GM23248 (cell line): ENCODE measurements around the gene MTCH1. TPM values are rescaled to one million over a fixed set of nuclear protein-coding genes. Genes with fewer than 3 reads are reported as not detected.
A peak's percentile ranks its signal among the peaks of the same experiment; 100 is the strongest.

ENCODE experiments used
- DNase-seq: peaks from one replicate; pipeline ENCODE4 v3.0.0-alpha.2; 2015
- H2AFZ ChIP-seq: fragments of 200-600 bp; sonication (generic); 2 replicates; pipeline ENCODE4 v1.6.1; 2016; ENCODE audit warnings: antibody characterized with exemption
- H3F3A ChIP-seq: fragments of 200-600 bp; sonication (generic); 2 replicates; pipeline ENCODE4 v1.6.1; 2016; ENCODE audit warnings: mild to moderate bottlenecking, antibody characterized with exemption, mixed run types; ENCODE audit not compliant: insufficient read depth
- H3K27ac ChIP-seq: fragments of 200-600 bp; sonication (generic); 2 replicates; pipeline ENCODE4 v1.5.1; 2016; ENCODE audit warnings: mild to moderate bottlenecking
- H3K27me3 ChIP-seq: fragments of 200-600 bp; sonication (generic); replicated peaks from 2 replicates; pipeline ENCODE4 v1.6.1; 2016; ENCODE audit warnings: mild to moderate bottlenecking; ENCODE audit not compliant: insufficient read depth
- H3K36me3 ChIP-seq: fragments of 200-600 bp; sonication (generic); 2 replicates; pipeline ENCODE4 v1.6.1; 2016; ENCODE audit warnings: low read depth, mild to moderate bottlenecking
- H3K4me1 ChIP-seq: fragments of 200-600 bp; sonication (generic); 2 replicates; pipeline ENCODE4 v1.6.1; 2016; ENCODE audit warnings: mild to moderate bottlenecking; ENCODE audit not compliant: insufficient read depth
- H3K4me2 ChIP-seq: fragments of 200-600 bp; sonication (generic); one replicate; pipeline ENCODE4 v1.6.1; 2016; ENCODE audit warnings: mild to moderate bottlenecking; ENCODE audit not compliant: unreplicated experiment
- H3K4me3 ChIP-seq: fragments of 200-600 bp; sonication (generic); 2 replicates; pipeline ENCODE4 v1.5.1; 2016; ENCODE audit warnings: mild to moderate bottlenecking
- H3K79me2 ChIP-seq: fragments of 200-600 bp; sonication (generic); 2 replicates; pipeline ENCODE4 v1.6.1; 2016; ENCODE audit warnings: mild to moderate bottlenecking; ENCODE audit not compliant: insufficient read depth
- H3K9ac ChIP-seq: fragments of 200-600 bp; sonication (generic); 2 replicates; pipeline ENCODE4 v1.6.1; 2016; ENCODE audit warnings: mild to moderate bottlenecking
- H3K9me2 ChIP-seq: fragments of 200-600 bp; sonication (generic); 2 replicates; pipeline ENCODE4 v1.6.1; 2016; ENCODE audit warnings: mixed run types, mild to moderate bottlenecking, moderate library complexity; ENCODE audit not compliant: insufficient read depth
- H3K9me3 ChIP-seq: fragments of 200-600 bp; sonication (generic); one replicate; pipeline ENCODE4 v1.6.1; 2017; ENCODE audit warnings: low read depth
- H4K20me1 ChIP-seq: fragments of 200-600 bp; sonication (generic); 2 replicates; pipeline ENCODE4 v1.6.0; 2016; ENCODE audit not compliant: insufficient read depth
- EZH2 ChIP-seq: fragments of 200-600 bp; sonication (generic); IDR thresholded peaks from 2 replicates; pipeline ENCODE4 v1.6.1; 2018; ENCODE audit warnings: antibody characterized with exemption, mild to moderate bottlenecking; ENCODE audit not compliant: insufficient read depth, poor library complexity, severe bottlenecking
- EZH2phosphoT487 ChIP-seq: fragments of 200-600 bp; sonication (generic); IDR thresholded peaks from 2 replicates; pipeline ENCODE4 v1.6.1; 2018; ENCODE audit warnings: antibody characterized with exemption, moderate library complexity, mild to moderate bottlenecking, low read depth; ENCODE audit not compliant: insufficient read depth
- WGBS, 2 experiments: methylation state at CpG; one replicate each; pipeline ENCODE4 v1.1.6; 2015 to 2017; ENCODE audit warnings: low lambda C conversion rate in 2 of 2, low coverage in 1 of 2; ENCODE audit errors: missing lambda C conversion rate in 2 of 2; 5-methylcytosine and 5-hydroxymethylcytosine counted together
- in situ Hi-C: fragments of 300-500 bp; cut with MboI; formaldehyde crosslinking; loops from 2 replicates; pipeline ENCODE4 v1.15.0; 2020
- polyA plus RNA-seq: library from polyadenylated mRNA; unstranded; fragments of >200 nt; fragmentation: Nextera tagmentation; extraction: Ambion mirVana; gene quantifications from 2 replicates; pipeline ENCODE4 v1.2.1, GENCODE V29; 2016
- total RNA-seq: library from RNA; depleted of rRNA; stranded (reverse); fragments of >200 nt; shearing (Covaris generic); gene quantifications from 2 replicates; pipeline ENCODE4 v1.2.3, GENCODE V29; 2014

MTCH1 gene
- total and polyA plus RNA-seq, 2 experiments from 2014 or later = 370 to 473 TPM

GRCh38 chr6:36983538-36983937 is 2.5 kb downstream of the MTCH1 start:
- peaks cover 49% of the 10 kb centered on the region for H3F3A ChIP-seq
- peak overlapping the region; percentile 88 for H3K4me2 ChIP-seq
- no peak overlapping the region for H2AFZ ChIP-seq
- peaks cover 74% of the 10 kb centered on the region for H3K79me2 ChIP-seq
- no peaks in the 10 kb centered on the region for H3K9me3 ChIP-seq
- DNase-seq = no peak
- 95 to 98% methylated on average over 3 of the region's 3 CpGs for WGBS, 2 experiments
- peak overlapping the region; percentile 15 for H3K27ac ChIP-seq
- TF ChIP-seq EZH2 (no peak), EZH2phosphoT487 (no peak)
- H4K20me1 ChIP-seq = no peaks in the 10 kb centered on the region
- no peaks in the 10 kb centered on the region for H3K9me2 ChIP-seq
- H3K4me3 ChIP-seq = peak overlapping the region; percentile 100
- no peaks in the 10 kb centered on the region for H3K36me3 ChIP-seq
- in situ Hi-C loops = no loop called here
- H3K4me1 ChIP-seq = peaks cover 34% of the 10 kb centered on the region
- peak overlapping the region; percentile 99; the same call in 1 of the 2 replicates for H3K9ac ChIP-seq
- H3K27me3 ChIP-seq = no peaks in the 10 kb centered on the region

GRCh38 chr6:36980876-36981619 is 4.9 kb downstream of the MTCH1 start:
- DNase-seq = peak; percentile 19
- Histone ChIP-seq H3K9ac (peak overlapping the region; percentile 23; the same call in 1 of the 2 replicates), H3K4me3 (no peak overlapping the region), H3K9me2 (no peaks in the 10 kb centered on the region), H3K27ac (0 out of 2 replicates have a peak overlapping the region, but pooled peaks have one; percentile 9), H2AFZ (no peak overlapping the region), H3K4me2 (no peak overlapping the region), H3K4me1 (peaks cover 34% of the 10 kb centered on the region), H3K27me3 (no peaks in the 10 kb centered on the region), H3F3A (peaks cover 45% of the 10 kb centered on the region), H3K9me3 (no peaks in the 10 kb centered on the region), H3K36me3 (peaks cover 23% of the 10 kb centered on the region), H4K20me1 (no peaks in the 10 kb centered on the region), H3K79me2 (peaks cover 99% of the 10 kb centered on the region)
- no peak for TF ChIP-seq EZH2phosphoT487
- no peak for TF ChIP-seq EZH2
- in situ Hi-C loops = no loop called here
- WGBS, 2 experiments = 72% methylated on average over 14 of the region's 14 CpGs

DNA sequence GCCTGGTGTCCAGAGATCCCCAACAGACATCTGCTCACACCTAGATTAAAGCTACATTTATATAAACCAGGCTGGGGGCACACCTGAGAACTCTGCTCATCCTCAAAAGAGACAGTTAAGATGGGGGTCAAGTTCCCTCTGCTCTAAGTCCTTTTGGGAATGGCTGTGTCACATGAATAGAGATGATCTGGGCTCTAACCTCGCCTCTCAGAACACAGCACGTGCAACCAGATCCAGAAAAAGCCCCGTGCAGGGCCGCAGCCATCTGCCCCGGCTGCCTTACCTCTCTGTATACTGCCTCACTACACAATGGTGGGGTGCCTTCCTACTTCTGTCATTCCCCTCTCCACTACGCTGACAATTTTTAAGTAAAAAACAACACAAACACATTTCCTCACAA is 5.9 kb downstream of the MTCH1 start:
- Histone ChIP-seq H3K27ac (0 out of 2 replicates have a peak overlapping the region, but pooled peaks have one; percentile 23), H3K79me2 (peaks cover 100% of the 10 kb centered on the region), H2AFZ (no peak overlapping the region), H3K27me3 (no peaks in the 10 kb centered on the region), H3K9ac (no peak overlapping the region), H3K36me3 (peaks cover 30% of the 10 kb centered on the region), H3K4me1 (peaks cover 34% of the 10 kb centered on the region), H3K4me2 (no peak overlapping the region), H3K9me3 (no peaks in the 10 kb centered on the region), H3K4me3 (no peak overlapping the region), H4K20me1 (no peaks in the 10 kb centered on the region), H3F3A (peaks cover 43% of the 10 kb centered on the region), H3K9me2 (no peaks in the 10 kb centered on the region)
- no peak for DNase-seq
- TF ChIP-seq EZH2 (no peak), EZH2phosphoT487 (no peak)
- in situ Hi-C loops = no loop called here
- 35 to 44% methylated on average over 6 of the region's 6 CpGs for WGBS, 2 experiments

DNA sequence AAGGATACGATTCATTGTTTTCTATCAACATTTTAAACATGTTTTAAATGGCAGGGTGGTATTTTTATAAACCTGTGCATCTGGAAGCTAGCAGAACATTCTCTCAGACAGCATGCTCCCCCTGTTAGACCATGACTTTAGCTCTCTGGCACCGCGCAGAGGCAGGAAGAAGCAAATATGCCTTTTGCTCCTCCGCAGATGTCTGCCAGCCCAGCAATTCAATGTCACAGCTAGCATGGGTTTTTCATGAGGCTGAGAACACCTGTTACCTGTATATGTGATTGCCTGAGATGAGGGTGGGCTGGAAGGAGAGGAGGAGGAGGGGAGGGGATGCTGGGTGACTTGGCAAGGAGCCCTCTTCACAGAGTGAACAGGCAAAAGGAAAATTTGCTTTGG is 6.7 kb downstream of the MTCH1 start:
- TF ChIP-seq EZH2 = no peak
- TF ChIP-seq EZH2phosphoT487 = no peak
- H4K20me1 ChIP-seq = no peaks in the 10 kb centered on the region
- peak; percentile 84 for DNase-seq
- peaks cover 34% of the 10 kb centered on the region for H3K4me1 ChIP-seq
- H3K27ac ChIP-seq = no peak overlapping the region
- no peaks in the 10 kb centered on the region for H3K9me3 ChIP-seq
- no peak overlapping the region for H2AFZ ChIP-seq
- H3K4me2 ChIP-seq = peak overlapping the region; percentile 1
- H3K4me3 ChIP-seq = no peak overlapping the region
- peaks cover 100% of the 10 kb centered on the region for H3K79me2 ChIP-seq
- in situ Hi-C loops = no loop called here
- H3K9ac ChIP-seq = peak overlapping the region; percentile 26; the same call in 1 of the 2 replicates
- WGBS, 2 experiments = 8 to 12% methylated on average over 4 of the region's 4 CpGs
- no peaks in the 10 kb centered on the region for H3K9me2 ChIP-seq
- no peaks in the 10 kb centered on the region for H3K27me3 ChIP-seq
- peaks cover 35% of the 10 kb centered on the region for H3F3A ChIP-seq
- H3K36me3 ChIP-seq = peaks cover 38% of the 10 kb centered on the region
